Measurements from ENCODE around the gene GMEB2.
A peak's percentile ranks its signal among the peaks of the same experiment; 100 is the strongest.
"Not testable (repeated sequence)": the region's sequence is repeated elsewhere in the genome, so short reads cannot be mapped to it uniquely, and the experiment has no call there.

GMEB2 gene

DNA sequence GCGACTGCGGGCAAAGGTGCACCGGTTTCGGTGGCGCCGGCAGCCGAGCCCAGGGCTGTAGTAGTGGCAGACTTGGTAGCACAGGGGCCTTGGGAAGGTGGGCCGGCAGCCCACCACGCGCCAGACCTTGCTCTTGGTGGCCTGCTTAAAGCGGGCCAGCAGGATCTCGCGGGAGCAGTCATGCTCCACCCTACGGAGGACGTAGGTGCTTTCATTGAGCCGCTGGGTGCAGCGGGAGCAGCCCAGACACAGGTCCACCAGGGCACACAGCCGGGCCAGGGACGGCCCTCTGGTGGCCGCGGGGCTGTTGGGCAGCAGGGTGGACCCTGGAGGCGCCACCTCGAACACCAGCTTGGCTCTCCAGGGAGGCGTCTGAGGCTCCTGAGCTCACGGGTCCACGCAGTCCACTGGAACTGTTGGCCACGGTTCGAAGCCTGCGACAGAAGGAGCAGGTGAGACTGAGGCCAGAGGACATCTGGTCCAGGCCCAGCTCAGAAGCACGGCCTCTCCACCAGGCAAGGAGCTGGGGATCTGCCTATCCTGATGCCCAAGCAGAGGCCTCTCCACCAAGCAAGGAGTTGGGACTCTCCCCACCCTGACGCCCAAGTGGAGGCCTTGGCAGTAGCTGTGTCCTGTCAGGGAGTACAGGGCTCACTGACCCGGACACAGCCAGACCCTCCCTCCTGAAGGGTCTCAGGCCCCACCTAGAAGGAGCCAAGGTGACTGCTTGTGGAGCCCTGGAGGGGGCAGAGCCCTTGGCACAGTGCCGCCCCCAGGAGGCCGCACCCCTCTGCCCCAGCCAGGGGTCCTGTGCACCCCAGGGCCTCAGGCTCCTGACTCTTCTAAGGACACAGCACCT lies 53.9 kb downstream of the GMEB2 start:
- TF ChIP-seq, protein P1, sequence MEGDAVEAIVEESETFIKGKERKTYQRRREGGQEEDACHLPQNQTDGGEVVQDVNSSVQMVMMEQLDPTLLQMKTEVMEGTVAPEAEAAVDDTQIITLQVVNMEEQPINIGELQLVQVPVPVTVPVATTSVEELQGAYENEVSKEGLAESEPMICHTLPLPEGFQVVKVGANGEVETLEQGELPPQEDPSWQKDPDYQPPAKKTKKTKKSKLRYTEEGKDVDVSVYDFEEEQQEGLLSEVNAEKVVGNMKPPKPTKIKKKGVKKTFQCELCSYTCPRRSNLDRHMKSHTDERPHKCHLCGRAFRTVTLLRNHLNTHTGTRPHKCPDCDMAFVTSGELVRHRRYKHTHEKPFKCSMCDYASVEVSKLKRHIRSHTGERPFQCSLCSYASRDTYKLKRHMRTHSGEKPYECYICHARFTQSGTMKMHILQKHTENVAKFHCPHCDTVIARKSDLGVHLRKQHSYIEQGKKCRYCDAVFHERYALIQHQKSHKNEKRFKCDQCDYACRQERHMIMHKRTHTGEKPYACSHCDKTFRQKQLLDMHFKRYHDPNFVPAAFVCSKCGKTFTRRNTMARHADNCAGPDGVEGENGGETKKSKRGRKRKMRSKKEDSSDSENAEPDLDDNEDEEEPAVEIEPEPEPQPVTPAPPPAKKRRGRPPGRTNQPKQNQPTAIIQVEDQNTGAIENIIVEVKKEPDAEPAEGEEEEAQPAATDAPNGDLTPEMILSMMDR (IDR thresholded peaks at IDR 0.05; ENCODE audit: extremely low read depth, missing control alignments) = peak; percentile 22
- DNase-seq (ENCODE audit: low spot score) = no peak

DNA sequence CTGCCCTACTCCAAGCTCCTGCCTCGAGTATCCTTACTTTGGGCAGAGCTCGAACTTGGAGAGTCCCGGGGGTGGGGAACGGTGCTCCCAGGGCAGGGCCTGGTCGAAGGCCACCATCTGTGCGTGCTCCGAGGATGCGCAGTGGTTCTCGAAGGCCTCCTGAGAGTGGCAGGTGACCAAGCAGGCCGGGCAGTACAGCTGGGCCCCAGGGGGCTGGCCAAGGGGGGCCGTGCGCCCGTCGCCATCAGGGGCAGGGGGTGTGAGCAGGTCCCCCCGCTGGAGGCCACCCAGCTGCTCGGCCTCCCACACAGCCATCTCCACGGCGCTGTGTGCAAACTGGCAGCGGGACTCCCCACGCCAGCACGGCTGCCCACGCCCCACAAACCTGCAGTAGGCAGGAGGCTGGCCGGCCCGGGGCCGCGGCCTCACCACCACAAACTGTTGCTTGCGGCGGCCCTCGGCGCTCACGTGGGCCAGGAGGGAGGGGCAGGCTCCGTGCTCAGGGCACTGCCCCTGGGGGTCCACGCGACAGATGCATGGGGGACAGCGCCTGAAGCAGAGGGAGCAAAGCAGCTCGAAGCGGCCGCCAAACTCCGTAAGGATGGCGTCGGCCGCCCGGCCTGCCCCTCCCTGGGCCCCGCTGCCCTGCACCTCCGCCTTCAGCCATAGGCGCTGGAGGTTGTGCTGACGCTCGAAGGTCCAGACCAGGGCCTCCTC lies 54.7 kb downstream of the GMEB2 start:
- TF ChIP-seq, protein P1 (IDR thresholded peaks at IDR 0.05; ENCODE audit: extremely low read depth, missing control alignments) = no peak
- no peak for DNase-seq (ENCODE audit: low spot score)

DNA sequence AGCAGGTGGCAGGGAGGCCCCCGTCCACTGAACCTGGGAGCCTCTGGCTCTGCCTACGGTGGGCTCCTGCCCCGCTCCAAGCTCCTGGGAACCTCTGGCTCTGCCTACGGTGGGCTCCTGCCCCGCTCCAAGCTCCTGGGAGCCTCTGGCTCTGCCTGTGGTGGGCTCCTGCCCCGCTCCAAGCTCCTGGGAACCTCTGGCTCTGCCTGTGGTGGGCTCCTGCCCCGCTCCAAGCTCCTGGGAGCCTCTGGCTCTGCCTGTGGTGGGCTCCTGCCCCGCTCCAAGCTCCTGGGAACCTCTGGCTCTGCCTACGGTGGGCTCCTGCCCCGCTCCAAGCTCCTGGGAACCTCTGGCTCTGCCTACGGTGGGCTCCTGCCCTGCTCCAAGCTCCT lies 55.8 kb downstream of the GMEB2 start:
- not testable (repeated sequence) for DNase-seq (ENCODE audit: low spot score)

DNA sequence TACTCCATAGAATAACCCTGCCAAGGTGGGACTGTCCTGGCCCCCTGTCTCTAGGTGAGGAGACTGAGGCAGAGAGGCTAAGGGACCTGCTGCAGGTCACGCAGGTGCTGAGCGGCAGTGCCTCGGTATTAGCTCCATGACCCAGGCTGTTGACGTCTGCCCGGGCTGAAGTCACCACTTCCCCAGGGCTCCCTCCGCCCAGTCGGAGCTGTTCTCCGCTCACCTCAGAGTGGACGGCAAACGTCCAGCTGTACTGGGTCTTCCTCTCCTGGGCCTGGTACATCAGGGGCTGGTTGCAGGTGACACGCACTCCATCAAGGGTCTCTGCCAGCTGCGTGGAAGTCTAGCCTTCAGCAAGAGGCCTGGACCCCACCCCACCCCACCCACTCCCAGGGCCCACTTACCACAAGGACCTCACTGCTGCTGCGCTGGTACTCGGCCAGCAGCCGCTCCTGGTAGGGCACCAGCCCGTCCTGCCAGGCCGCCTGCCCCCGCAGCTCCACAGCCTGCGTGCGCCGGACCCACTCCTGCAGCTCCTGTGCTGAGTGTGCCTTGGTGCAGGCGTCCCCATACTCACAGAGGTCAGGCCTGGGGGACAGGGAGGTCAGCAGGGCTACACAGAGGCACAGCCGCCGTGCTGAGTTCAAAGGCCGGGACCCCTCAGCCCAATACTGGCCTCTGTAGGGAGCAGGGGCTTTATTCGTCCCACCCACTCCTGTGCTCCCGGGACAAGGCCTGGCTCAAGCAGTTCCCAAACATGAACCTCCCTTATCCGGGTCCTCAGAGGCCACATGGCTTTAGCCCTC lies 56.4 kb downstream of the GMEB2 start:
- TF ChIP-seq, protein P1 (IDR thresholded peaks at IDR 0.05; ENCODE audit: extremely low read depth, missing control alignments) = no peak
- no peak for DNase-seq (ENCODE audit: low spot score)

DNA sequence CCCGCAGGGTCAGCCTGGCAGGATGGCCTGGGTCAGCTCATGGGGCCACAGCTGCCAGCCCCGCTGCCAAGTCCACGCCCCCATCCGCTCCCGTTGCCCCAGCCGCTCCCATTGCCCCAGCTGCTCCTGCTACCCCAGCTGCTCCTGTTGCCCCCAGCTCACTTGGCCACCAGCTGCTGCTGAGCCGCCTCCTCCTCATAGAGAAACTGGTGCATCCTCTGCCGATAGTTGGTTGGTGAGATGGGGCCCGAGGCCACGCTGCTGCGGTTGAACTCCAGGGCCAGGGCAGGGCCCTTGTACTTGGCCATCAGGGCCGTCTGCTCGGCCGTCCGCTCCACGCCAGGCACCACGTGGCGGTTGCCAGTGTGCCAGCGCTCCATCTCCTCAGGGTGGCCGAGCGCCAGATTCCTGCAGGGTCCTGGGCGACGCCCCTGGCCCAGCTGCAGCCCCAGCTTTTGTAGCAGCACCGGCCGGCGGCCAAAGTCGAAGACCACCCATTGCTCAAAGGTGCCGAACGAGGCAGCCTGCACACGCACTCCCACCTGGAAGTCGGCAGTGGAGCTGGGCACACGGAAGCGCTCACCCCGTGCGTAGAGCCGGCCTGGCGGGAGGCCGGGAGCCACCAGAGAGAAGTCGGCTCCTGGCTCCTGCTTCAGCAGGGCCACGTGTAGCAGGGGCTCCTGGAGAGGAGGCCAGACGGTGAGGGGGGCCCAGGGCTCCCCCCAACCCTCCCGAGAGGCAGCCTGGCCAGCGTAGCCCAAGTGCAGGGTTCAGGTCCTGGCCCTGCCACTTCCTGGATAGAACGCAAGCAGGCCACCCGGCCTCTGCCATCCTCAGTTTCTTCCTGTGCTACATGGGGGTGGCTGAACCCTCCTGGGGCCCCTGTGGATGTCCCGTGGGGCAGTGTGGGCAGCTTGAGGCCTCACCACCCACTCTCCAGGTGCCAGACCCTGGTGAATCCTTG lies 57.6 kb downstream of the GMEB2 start:
- TF ChIP-seq, protein P1 (IDR thresholded peaks at IDR 0.05; ENCODE audit: extremely low read depth, missing control alignments) = no peak
- DNase-seq (ENCODE audit: low spot score) = no peak

DNA sequence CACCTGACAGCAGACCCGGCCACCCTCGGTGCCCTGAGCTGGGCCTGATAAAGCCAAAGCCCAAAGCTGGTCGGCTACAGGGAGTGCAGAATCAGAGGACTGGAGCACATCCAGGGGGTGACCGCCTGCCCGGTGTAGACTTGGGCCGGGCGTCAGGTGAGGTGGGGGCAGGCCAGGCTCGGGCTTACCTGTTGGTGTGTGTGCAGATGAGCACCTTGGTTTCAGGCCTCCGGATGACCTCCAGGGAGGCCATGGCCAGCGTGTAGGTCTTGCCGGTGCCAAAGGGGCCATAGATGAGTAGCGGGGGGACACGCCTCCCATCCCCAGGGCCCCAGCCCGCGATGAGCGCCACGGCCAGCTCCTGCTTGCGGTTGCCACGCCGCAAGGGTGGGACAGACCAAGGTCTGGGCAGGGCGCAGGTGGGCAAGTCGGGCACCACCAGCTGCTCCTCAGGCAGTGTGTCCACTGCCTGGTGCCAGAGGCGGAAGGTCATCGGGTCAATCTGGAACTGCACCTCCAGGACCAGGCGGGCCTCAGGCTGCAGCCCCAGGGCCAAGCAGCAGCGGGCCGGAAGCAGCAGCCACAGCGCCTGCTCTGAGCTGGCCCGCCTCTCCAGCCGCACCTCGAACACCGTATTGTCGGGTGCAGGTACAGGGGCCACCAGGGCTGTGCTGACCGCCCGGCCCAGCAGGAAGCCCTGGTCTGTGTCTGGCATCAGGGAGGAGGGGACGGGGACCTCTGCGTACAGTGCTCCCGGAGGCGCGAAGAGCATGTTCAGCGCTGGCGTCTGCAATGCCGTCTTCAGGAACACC lies 58.5 kb downstream of the GMEB2 start:
- no peak for DNase-seq (ENCODE audit: low spot score)
- TF ChIP-seq, protein P1 (IDR thresholded peaks at IDR 0.05; ENCODE audit: extremely low read depth, missing control alignments) = no peak

All from GM20000 (cell line).